ENCODE results near the gene ZFP64. TPM values are rescaled to one million over a fixed set of nuclear protein-coding genes. Genes with fewer than 3 reads are reported as not detected.

ZFP64 gene
- total RNA-seq, 2 donors from 2014 or later, result 20.2 to 29.5 TPM

- Histone ChIP-seq H3K27ac (no peak overlapping the region), H3K9me3 (no peaks in the 10 kb centered on the region), H3K36me3 (no peaks in the 10 kb centered on the region), H3K27me3 (replicated peaks; ENCODE audit: insufficient read depth) (no peaks in the 10 kb centered on the region), H3K4me1 (replicated peaks) (no peaks in the 10 kb centered on the region), H3K4me3 (no peak overlapping the region)
- intact Hi-C loops (cut with DNase I), result no loop called here
- WGBS, result 87% methylated on average over 5 of the region's 5 CpGs
- TF ChIP-seq CTCF (IDR thresholded peaks at IDR 0.05) (no peak), POLR2A (IDR thresholded peaks at IDR 0.05) (no peak), POLR2AphosphoS5 (IDR thresholded peaks at IDR 0.05) (no peak)
- no peak for DNase-seq (ENCODE audit: low spot score)
These were observed 12.6 kb upstream of the ZFP64 start for GRCh38 chr20:52204136-52204535.

- H3K27me3 ChIP-seq (replicated peaks; ENCODE audit: insufficient read depth), result no peaks in the 10 kb centered on the region
- H3K27ac ChIP-seq, result no peak overlapping the region
- H3K4me1 ChIP-seq (replicated peaks), result no peaks in the 10 kb centered on the region
- no peaks in the 10 kb centered on the region for H3K36me3 ChIP-seq
- TF ChIP-seq CTCF (IDR thresholded peaks at IDR 0.05) (no peak), POLR2A (IDR thresholded peaks at IDR 0.05) (no peak), POLR2AphosphoS5 (IDR thresholded peaks at IDR 0.05) (no peak)
- H3K9me3 ChIP-seq, result no peaks in the 10 kb centered on the region
- DNase-seq (ENCODE audit: low spot score), result no peak
- no peak overlapping the region for H3K4me3 ChIP-seq
- WGBS, result 58% methylated on average over 2 of the region's 2 CpGs
- intact Hi-C loops (cut with DNase I), result no loop called here
These were observed 9.8 kb upstream of the ZFP64 start for GRCh38 chr20:52201395-52201794.

GRCh38 chr20:52200870-52201269 lies 9.3 kb upstream of the ZFP64 start:
- Histone ChIP-seq H3K27me3 (replicated peaks; ENCODE audit: insufficient read depth) (no peaks in the 10 kb centered on the region), H3K9me3 (no peaks in the 10 kb centered on the region), H3K4me3 (no peak overlapping the region), H3K27ac (no peak overlapping the region), H3K36me3 (no peaks in the 10 kb centered on the region), H3K4me1 (replicated peaks) (no peaks in the 10 kb centered on the region)
- TF ChIP-seq CTCF (IDR thresholded peaks at IDR 0.05), result no peak
- no peak for TF ChIP-seq POLR2AphosphoS5 (IDR thresholded peaks at IDR 0.05)
- TF ChIP-seq POLR2A (IDR thresholded peaks at IDR 0.05), result no peak
- intact Hi-C loops (cut with DNase I), result no loop called here
- DNase-seq (ENCODE audit: low spot score), result no peak
- WGBS, result 45% methylated on average over 2 of the region's 2 CpGs

- no peak for DNase-seq (ENCODE audit: low spot score)
- Histone ChIP-seq H3K27me3 (replicated peaks; ENCODE audit: insufficient read depth) (no peaks in the 10 kb centered on the region), H3K9me3 (no peaks in the 10 kb centered on the region), H3K4me3 (no peak overlapping the region), H3K27ac (no peak overlapping the region), H3K36me3 (no peaks in the 10 kb centered on the region), H3K4me1 (replicated peaks) (no peaks in the 10 kb centered on the region)
- intact Hi-C loops (cut with DNase I), result no loop called here
- TF ChIP-seq POLR2A (IDR thresholded peaks at IDR 0.05) (no peak), POLR2AphosphoS5 (IDR thresholded peaks at IDR 0.05) (no peak), CTCF (IDR thresholded peaks at IDR 0.05) (no peak)
- 99% methylated on average over 3 of the region's 3 CpGs for WGBS
These were observed 5.3 kb upstream of the ZFP64 start for GRCh38 chr20:52196845-52197244.

- DNase-seq (ENCODE audit: low spot score), result peak; percentile 13
- TF ChIP-seq POLR2A (IDR thresholded peaks at IDR 0.05) (no peak), POLR2AphosphoS5 (IDR thresholded peaks at IDR 0.05) (no peak), CTCF (IDR thresholded peaks at IDR 0.05) (no peak)
- 64% methylated on average over 9 of the region's 9 CpGs for WGBS
- no peaks in the 10 kb centered on the region for H3K9me3 ChIP-seq
- no peak overlapping the region for H3K27ac ChIP-seq
- no peak overlapping the region for H3K4me3 ChIP-seq
- no peaks in the 10 kb centered on the region for H3K4me1 ChIP-seq (replicated peaks)
- no peaks in the 10 kb centered on the region for H3K36me3 ChIP-seq
- intact Hi-C loops (cut with DNase I), result no loop called here
- H3K27me3 ChIP-seq (replicated peaks; ENCODE audit: insufficient read depth), result no peaks in the 10 kb centered on the region
These were observed 2.4 kb upstream of the ZFP64 start for GRCh38 chr20:52193886-52194545.
